GM13976 (cell line): ENCODE data around the gene TMIGD3.
"Not testable (repeated sequence)": the region's sequence is repeated elsewhere in the genome, so short reads cannot be mapped to it uniquely, and the experiment has no call there.

ENCODE experiments used
- DNase-seq: peaks from one replicate; pipeline ENCODE4 v3.0.0; 2012; ENCODE audit warnings: low spot score
- CTCF ChIP-seq: IDR thresholded peaks from 2 replicates; pipeline ENCODE4 v1.5.1; 2012; ENCODE audit warnings: borderline replicate concordance, mild to moderate bottlenecking; ENCODE audit not compliant: insufficient read depth; ENCODE audit errors: extremely low read depth, missing control alignments, control extremely low read depth
- in situ Hi-C: fragments of 300-500 bp; cut with MboI; formaldehyde crosslinking; loops from one replicate; pipeline ENCODE4 v1.12.0; 2022; ENCODE audit warnings: low sequenced_read_pairs, mixed read lengths, inconsistent platforms; ENCODE audit not compliant: unreplicated experiment

TMIGD3 gene

GRCh38 chr1:111503585-111504060 lies at the start of gene TMIGD3, which contains the start of gene ADORA3:
Gene TMIGD3, minus strand, starts transcription at chr1:111503633. Its CDS starts 279 bp downstream, at chr1:111503354.
Gene ADORA3, minus strand, starts transcription at chr1:111503633. Its CDS starts 279 bp downstream, at chr1:111503354.
- peak; percentile 41 for DNase-seq

GRCh38 chr1:111553196-111553595 lies 49.8 kb upstream of the TMIGD3 start:
- in situ Hi-C loops: no loop called here
- DNase-seq: no peak
- no peak for TF ChIP-seq CTCF

More at GRCh38 chr1:111503585-111504060, at the start of gene TMIGD3, which contains the start of gene ADORA3:
- TF ChIP-seq CTCF: no peak
- in situ Hi-C loops: loop anchor here (10.0 kb wide), 2 partner anchors 161 to 241 kb away; no protein-coding TSS in a partner anchor

GRCh38 chr1:111552587-111552986 lies 49.2 kb upstream of the TMIGD3 start:
- no peak for DNase-seq
- in situ Hi-C loops: no loop called here
- TF ChIP-seq CTCF: no peak

- in situ Hi-C loops: no loop called here
- DNase-seq: no peak
- no peak for TF ChIP-seq CTCF
Observed at GRCh38 chr1:111551623-111552411, 48.4 kb upstream of the TMIGD3 start.

- DNase-seq, in situ Hi-C loops: not testable (repeated sequence)
Observed at GRCh38 chr1:111547786-111548185, 44.4 kb upstream of the TMIGD3 start.

GRCh38 chr1:111542187-111542586 lies 38.8 kb upstream of the TMIGD3 start:
- DNase-seq: no peak
- in situ Hi-C loops: no loop called here
- TF ChIP-seq CTCF: no peak

- no peak for TF ChIP-seq CTCF
- in situ Hi-C loops: no loop called here
- no peak for DNase-seq
Observed at GRCh38 chr1:111541721-111542120, 38.3 kb upstream of the TMIGD3 start.
